GM12872 (cell line): ENCODE measurements around the gene MEPE.

Source experiments
- CTCF ChIP-seq: IDR thresholded peaks from 3 replicates; pipeline ENCODE4 v1.5.1; 2011; ENCODE audit warnings: low read depth, mild to moderate bottlenecking, low read length, moderate library complexity; ENCODE audit not compliant: insufficient read depth

The MEPE gene

GRCh38 chr4:87832669-87833068 is at the start of gene MEPE:
Gene MEPE, plus strand, starts transcription at chr4:87832969. Its CDS starts 1,746 bp downstream, at chr4:87834715.
- TF ChIP-seq CTCF = no peak

GRCh38 chr4:87783781-87784180 is 49.0 kb upstream of the MEPE start:
- no peak for TF ChIP-seq CTCF

GRCh38 chr4:87785731-87786509 is 46.8 kb upstream of the MEPE start:
- no peak for TF ChIP-seq CTCF

- no peak for TF ChIP-seq CTCF
Observed at GRCh38 chr4:87799301-87800113, 33.3 kb upstream of the MEPE start, which contains the start of gene IBSP. Gene IBSP, plus strand, starts transcription at chr4:87799554. Its CDS starts 2,808 bp downstream, at chr4:87802362.

- TF ChIP-seq CTCF = no peak
Observed at GRCh38 chr4:87802858-87803257, 29.9 kb upstream of the MEPE start.

- no peak for TF ChIP-seq CTCF
Observed at GRCh38 chr4:87803421-87803820, 29.3 kb upstream of the MEPE start.

GRCh38 chr4:87804871-87805270 is 27.9 kb upstream of the MEPE start:
- no peak for TF ChIP-seq CTCF
